GM19240 (cell line): Measurements from ENCODE around the gene WBP4.

ENCODE experiments used
- DNase-seq: peaks from one replicate; pipeline ENCODE4 v3.0.0; 2011; ENCODE audit warnings: low spot score; ENCODE audit not compliant: insufficient read length

Gene WBP4

DNA sequence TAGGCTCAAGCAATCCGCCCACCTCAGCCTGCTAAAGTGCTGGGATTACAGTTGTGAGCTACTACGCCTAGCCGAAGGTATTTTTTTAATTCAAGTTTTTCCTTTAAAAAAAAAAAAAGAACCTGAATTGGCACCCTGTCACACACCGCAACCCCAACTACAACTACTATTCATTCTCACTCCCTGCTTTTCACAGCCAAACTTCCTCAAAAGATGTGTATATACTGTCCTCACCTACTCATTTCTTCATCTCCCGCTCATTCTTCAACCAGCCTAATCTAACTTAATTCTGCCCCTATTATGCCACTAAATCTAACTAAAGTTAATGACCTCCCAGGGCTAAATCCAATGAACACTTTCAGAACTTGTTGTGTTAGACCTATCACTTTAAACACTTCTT, 12.7 kb upstream of the WBP4 start:
- DNase-seq: no peak

- no peak for DNase-seq
Observed at GRCh38 chr13:41049480-41050440, 11.5 kb upstream of the WBP4 start.

GRCh38 chr13:41052441-41052840, 8.9 kb upstream of the WBP4 start:
- no peak for DNase-seq

- no peak for DNase-seq
Observed at GRCh38 chr13:41053384-41053826, 7.9 kb upstream of the WBP4 start.

DNA sequence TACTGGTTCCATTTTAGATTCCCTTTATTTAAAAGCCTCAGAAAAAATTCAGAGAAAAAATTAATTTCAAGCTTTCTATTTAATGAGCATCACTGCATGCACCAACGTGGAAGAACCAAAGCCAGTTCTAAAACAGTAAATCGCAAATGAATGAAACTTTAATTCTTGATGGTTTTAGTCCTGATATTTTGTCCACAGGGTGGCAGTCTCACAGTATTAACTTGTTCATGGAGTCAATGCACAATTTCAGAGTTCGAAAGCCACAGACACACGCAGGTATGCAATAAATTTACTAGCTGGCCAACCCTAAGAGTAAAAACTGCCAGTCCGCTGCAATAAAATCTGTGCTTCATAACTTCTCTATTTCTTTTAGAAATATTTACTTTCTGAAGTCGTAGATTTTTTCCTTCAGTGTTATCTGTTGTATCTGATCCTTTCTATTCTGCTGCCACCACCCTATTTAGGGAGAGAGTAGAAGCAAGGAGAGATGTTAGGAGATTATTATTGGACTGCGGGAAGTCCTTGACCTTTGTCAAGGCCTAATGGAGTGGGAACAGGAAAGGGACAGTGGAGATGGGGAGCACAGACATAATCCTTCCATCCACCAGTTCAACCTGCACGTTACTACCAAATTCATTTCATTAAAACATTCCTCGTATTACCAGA, 7.0 kb upstream of the WBP4 start:
- no peak for DNase-seq

DNA sequence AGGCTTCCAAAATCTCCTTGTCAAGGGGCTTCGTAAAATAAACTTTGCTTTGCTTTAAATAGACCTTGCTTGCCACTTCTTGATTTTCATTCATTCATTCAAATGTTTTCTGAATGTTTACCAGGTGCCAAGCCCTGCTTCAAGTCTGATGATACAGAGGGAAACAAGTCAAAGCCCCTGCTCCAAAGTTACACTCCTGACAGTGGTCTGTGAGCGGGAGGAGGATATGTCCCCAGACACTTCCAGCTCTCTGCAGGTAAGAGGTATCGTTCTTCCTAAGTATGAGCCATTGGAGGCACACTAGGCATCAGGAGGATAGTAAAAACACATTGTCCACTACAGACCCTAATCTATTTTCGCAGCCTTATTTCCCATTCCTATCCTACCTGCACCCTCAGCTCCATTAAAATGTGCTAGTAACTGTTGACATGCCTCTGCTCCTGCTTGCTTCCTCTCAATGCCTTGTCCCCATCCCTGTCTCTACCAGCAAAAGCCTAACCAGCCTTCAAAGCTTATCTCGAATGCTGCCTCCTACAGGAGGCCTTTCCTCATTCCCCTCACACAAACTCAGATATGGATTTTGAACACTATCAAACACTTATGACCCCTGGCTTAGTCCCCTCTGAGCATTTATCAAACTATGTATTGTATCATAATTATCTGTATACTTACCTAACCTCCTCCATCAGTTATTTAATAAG, 6.2 kb upstream of the WBP4 start:
- no peak for DNase-seq

- no peak for DNase-seq
Observed at GRCh38 chr13:41056194-41056593, 5.1 kb upstream of the WBP4 start.

GRCh38 chr13:41056826-41057711, 4.2 kb upstream of the WBP4 start:
- DNase-seq: no peak

GRCh38 chr13:41058295-41059070, 2.8 kb upstream of the WBP4 start:
- DNase-seq: no peak

DNA sequence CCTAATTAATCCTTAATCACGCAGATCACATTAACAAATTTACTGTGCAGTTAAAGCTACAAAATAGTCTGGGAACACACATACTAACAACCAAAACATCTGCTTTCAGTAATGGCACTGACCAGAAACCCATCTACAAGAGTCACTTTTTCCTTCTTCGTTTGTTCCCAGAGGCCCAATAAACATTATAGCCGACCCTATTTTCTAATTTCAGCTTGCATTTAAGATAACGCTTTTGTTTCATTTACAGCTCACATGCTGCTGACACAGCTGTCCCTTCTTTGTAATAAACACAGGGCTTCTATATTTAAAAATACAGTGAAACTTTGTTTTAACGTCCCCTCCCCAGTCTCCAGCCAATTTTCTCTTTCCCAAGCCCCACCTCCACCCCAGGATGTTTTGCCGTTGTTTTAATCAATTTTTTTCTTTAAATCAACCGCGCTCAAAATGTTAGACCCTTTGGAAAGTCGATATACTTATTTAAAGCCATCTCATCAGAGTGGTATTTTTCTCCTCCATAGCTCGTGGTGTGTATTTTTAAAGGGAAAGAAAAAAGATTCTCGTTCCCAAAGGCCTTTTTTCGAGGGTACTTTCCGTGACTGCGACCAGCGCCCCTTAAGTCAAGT, 1.7 kb upstream of the WBP4 start:
- DNase-seq: no peak

DNA sequence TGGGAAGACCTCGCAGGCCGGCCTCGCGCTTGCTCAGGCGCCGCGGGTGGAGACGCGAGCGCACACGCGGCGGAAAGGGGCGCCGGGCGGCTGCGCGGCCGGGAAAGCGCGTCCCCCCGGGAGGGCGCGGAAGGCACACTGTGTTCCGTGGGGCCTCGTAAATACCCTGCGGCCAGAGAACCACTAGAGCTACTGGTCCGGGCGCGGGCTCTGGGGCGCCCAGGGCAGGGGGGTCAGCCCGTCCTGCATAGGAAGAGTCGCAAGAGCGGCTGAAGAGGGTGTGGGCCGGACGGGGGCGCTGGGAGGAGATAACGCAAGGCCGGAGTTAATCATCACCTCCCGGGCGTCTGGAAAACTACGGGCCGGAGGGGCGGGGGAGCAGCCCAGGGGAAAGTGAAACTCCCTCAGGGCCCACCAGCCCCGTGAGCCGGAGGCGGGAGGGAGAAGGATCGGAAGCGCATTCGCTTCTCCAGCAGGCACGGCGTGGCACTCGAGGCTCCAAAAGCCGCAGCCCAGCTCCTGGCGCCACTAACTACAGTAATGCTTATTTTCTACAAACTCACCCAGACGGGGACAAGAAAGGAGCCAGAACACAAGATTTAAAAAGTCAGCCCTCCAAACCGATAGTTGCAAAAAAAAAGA, 1.1 kb upstream of the WBP4 start:
- peak; percentile 8 for DNase-seq

DNA sequence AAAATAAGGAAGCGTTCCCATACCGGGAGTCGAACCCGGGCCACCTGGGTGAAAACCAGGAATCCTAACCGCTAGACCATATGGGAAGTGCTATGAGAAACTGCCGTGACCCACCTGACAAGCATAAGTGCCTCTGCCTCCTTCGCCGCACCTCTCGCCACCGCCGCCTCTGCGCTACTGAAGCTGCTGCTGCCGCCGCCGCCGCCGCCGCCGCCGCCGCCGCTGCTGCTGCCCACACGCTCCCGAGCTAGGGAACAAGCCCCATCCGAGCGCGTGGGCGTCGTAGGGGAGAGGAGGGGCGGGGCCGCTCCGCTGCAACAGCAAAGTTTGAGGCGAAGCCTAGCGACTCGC, 610 bp upstream of the WBP4 start:
- DNase-seq: no peak

- peak; percentile 16 for DNase-seq
Observed at GRCh38 chr13:41061914-41062837, 867 bp downstream of the WBP4 start.

- no peak for DNase-seq
Observed at GRCh38 chr13:41064493-41064892, 3.2 kb downstream of the WBP4 start.

DNA sequence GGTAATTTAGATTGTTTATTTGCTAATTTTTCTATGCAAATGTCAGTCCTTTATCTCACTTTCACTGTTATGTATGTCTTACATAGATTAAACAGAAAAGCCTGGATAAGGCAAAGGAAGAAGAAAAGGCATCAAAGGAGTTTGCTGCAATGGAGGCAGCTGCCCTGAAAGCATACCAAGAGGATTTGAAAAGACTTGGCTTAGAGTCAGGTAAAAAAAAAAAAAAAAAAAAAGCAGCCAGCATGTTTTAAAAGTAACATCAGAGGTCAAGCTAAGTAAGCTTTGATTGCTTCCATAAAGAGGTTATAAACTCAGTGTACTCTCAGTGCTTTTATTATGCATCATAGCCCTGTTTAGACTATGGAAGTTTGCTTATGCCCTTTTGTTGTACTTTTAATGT, 3.8 kb downstream of the WBP4 start:
- DNase-seq: no peak

DNA sequence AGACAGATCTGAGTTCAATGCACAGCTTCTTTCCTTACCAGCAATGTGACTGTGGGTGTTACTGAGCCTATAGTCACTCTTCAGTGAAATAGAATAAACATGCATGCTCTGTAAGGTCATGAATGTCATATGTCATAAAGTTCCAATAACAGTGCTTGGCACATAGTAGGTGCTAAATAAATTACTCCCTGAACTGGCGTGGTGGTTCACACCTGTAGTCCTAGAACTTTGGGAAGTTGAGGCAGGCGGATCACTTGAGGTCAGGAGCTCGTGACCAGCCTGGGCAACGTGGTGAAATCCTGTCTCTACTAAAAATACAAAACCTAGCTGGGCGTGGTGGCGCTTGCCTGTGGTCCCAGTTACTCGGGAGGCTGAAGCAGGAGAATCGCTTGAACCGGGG, 13.2 kb downstream of the WBP4 start:
- DNase-seq: no peak

DNA sequence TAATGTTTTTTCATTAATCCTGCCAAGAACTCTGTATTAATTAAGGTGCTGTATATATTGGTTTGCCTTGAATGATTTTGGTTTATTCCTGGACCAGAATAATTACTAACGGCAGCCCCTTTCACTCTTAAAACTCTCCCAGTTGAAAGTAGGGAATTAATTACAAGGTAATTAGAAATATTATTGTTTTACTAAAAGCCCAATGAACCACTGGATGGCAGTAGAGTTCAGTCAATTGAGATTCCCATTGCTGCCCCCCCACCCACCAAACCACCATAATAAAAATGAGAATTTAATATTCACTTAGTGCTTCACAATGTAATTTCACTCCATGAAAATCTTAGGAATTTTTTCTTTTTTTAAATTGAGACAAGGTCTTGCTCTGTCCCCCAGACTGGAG, 13.7 kb downstream of the WBP4 start:
- DNase-seq: no peak

DNA sequence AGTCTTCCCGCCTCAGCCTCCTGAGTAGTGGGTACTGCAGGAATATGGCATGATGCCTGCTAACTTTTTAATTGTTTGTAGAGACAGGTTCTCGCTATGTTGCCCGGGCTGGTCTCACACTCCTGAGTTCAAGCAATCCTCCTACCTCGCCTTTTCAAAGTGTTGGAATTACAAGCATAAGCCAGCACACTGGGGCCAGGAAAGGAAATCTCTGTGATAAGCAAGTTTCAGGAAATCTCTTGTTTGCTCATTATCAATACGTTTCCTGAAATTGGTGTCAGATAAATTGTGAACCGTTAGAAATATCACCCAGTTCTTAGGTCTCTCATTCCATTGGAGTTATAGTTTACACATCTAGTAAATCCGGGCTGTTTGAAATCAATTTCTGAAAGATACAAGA, 14.2 kb downstream of the WBP4 start:
- no peak for DNase-seq
